ENCODE measurements around the gene F8. TPM values are rescaled to one million over a fixed set of nuclear protein-coding genes. Genes with fewer than 3 reads are reported as not detected.

The F8 gene
- total RNA-seq, 1 donor from 2014 or later: 1.8 TPM

GRCh38 chrX:155069414-155069813, 46.9 kb upstream of the F8 start:
- H3K27me3 Mint-ChIP-seq (ENCODE audit: unreplicated experiment): peaks cover 4% of the 10 kb centered on the region
- H3K27ac Mint-ChIP-seq (ENCODE audit: unreplicated experiment): no peak overlapping the region
- DNase-seq: no peak
- peaks cover 2% of the 10 kb centered on the region for H3K9me3 Mint-ChIP-seq (ENCODE audit: unreplicated experiment)
- TF ChIP-seq, protein P1, sequence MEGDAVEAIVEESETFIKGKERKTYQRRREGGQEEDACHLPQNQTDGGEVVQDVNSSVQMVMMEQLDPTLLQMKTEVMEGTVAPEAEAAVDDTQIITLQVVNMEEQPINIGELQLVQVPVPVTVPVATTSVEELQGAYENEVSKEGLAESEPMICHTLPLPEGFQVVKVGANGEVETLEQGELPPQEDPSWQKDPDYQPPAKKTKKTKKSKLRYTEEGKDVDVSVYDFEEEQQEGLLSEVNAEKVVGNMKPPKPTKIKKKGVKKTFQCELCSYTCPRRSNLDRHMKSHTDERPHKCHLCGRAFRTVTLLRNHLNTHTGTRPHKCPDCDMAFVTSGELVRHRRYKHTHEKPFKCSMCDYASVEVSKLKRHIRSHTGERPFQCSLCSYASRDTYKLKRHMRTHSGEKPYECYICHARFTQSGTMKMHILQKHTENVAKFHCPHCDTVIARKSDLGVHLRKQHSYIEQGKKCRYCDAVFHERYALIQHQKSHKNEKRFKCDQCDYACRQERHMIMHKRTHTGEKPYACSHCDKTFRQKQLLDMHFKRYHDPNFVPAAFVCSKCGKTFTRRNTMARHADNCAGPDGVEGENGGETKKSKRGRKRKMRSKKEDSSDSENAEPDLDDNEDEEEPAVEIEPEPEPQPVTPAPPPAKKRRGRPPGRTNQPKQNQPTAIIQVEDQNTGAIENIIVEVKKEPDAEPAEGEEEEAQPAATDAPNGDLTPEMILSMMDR (IDR thresholded peaks at IDR 0.05; ENCODE audit: partially characterized antibody, unreplicated experiment): no peak
- H3K36me3 Mint-ChIP-seq (ENCODE audit: unreplicated experiment): no peaks in the 10 kb centered on the region
- H3K4me1 Mint-ChIP-seq (ENCODE audit: low read depth, unreplicated experiment): peaks cover 7% of the 10 kb centered on the region
- H3K4me3 Mint-ChIP-seq (ENCODE audit: unreplicated experiment): no peak overlapping the region

DNA sequence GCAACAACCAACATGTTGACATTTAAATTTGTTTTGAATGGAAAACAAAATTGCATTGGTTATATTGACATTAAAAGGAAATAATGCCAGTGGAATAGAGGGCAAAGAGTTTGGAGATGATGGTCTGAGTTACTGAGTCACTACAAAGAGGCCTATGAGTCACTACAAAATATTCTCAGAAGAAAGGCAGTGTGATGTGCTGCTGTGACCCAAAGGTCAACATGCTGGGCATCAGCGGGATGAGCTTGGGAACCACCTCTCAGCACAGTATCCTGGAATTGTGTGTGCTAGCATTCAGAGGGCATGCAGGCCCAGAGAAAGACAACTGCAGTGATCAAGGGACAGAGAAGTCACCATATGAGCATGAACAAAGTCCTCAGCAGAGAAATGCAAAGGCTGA, 45.6 kb upstream of the F8 start:
- H3K27me3 Mint-ChIP-seq (ENCODE audit: unreplicated experiment): no peaks in the 10 kb centered on the region

GRCh38 chrX:155065035-155065734, 42.7 kb upstream of the F8 start:
- TF ChIP-seq, protein P1 (IDR thresholded peaks at IDR 0.05; ENCODE audit: partially characterized antibody, unreplicated experiment): no peak
- Mint-ChIP-seq H3K27ac (ENCODE audit: unreplicated experiment) (no peak overlapping the region), H3K27me3 (ENCODE audit: unreplicated experiment) (no peaks in the 10 kb centered on the region), H3K4me1 (ENCODE audit: low read depth, unreplicated experiment) (no peaks in the 10 kb centered on the region), H3K36me3 (ENCODE audit: unreplicated experiment) (no peaks in the 10 kb centered on the region), H3K4me3 (ENCODE audit: unreplicated experiment) (no peak overlapping the region), H3K9me3 (ENCODE audit: unreplicated experiment) (no peaks in the 10 kb centered on the region)
- no peak for DNase-seq

More for the DNA sequence above, 45.6 kb upstream of the F8 start:
- Mint-ChIP-seq H3K27ac (ENCODE audit: unreplicated experiment) (no peak overlapping the region), H3K36me3 (ENCODE audit: unreplicated experiment) (no peaks in the 10 kb centered on the region), H3K4me3 (ENCODE audit: unreplicated experiment) (no peak overlapping the region), H3K9me3 (ENCODE audit: unreplicated experiment) (no peaks in the 10 kb centered on the region), H3K4me1 (ENCODE audit: low read depth, unreplicated experiment) (peaks cover 3% of the 10 kb centered on the region)
- DNase-seq: no peak
- TF ChIP-seq, protein P1 (IDR thresholded peaks at IDR 0.05; ENCODE audit: partially characterized antibody, unreplicated experiment): no peak

DNA sequence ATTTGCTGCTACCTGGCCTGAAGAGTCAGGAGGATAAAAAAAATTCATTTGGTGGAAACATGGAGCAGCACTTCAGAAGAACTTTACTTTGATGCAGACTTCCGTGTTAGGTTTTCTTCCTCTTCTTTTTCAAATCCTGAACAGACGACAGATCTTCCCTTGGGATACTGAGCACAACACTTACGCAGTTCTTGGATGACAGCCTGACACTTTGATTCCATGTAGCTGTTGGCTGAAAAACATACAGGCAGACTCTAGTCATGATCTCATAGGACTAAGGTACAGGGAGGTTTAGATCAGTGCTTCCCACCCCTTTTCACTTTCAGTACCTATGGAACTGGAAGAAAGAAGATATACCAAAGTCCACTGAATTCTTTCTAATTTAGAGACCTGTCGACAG, 39.2 kb upstream of the F8 start:
- H3K4me3 Mint-ChIP-seq (ENCODE audit: unreplicated experiment): no peak overlapping the region
- no peaks in the 10 kb centered on the region for H3K9me3 Mint-ChIP-seq (ENCODE audit: unreplicated experiment)
- no peak for DNase-seq
- H3K27ac Mint-ChIP-seq (ENCODE audit: unreplicated experiment): no peak overlapping the region
- no peaks in the 10 kb centered on the region for H3K36me3 Mint-ChIP-seq (ENCODE audit: unreplicated experiment)
- H3K4me1 Mint-ChIP-seq (ENCODE audit: low read depth, unreplicated experiment): no peaks in the 10 kb centered on the region
- H3K27me3 Mint-ChIP-seq (ENCODE audit: unreplicated experiment): no peaks in the 10 kb centered on the region
- TF ChIP-seq, protein P1 (IDR thresholded peaks at IDR 0.05; ENCODE audit: partially characterized antibody, unreplicated experiment): no peak

All from glutamatergic neuron (in vitro differentiated cells).